Pancreas (tissue), 10 donors: Measurements from ENCODE around the gene CD247. TPM values are rescaled to one million over a fixed set of nuclear protein-coding genes. Genes with fewer than 3 reads are reported as not detected.

Experiments used
- ATAC-seq, 4 donors: fragments of 200-7000 bp; cut with Tn5 transposase; one replicate each; pipeline versions ENCODE4 v1.8.0 to v1.9.1; 2020; ENCODE audit warnings: mild to moderate bottlenecking in 4 of 4, moderate library complexity in 4 of 4
- DNase-seq, 6 donors: peaks; one replicate each; pipeline ENCODE4 v3.0.0-alpha.2; 2020
- FAIRE-seq: peaks from 2 replicates; lab custom pipeline; 2012; peaks lifted over from hg19 to GRCh38; lab: Jason Lieb, UNC
- H3K27ac ChIP-seq, 4 donors: fragments of 200-600 bp; sonication (generic); 1 replicate in 3 of 4; 2 replicates in 1 of 4; pipeline versions ENCODE4 v1.5.0 to v1.8.0; 2020
- H3K27me3 ChIP-seq, 4 donors: fragments of 200-600 bp; one replicate each; pipeline ENCODE4 v1.8.0; 2021
- H3K36me3 ChIP-seq, 3 donors: fragments of 200-600 bp; sonication (generic) in 1 of 3; one replicate each; pipeline versions ENCODE4 v1.5.0 to v1.8.0; 2020 to 2021
- H3K4me1 ChIP-seq, 3 donors: fragments of 200-600 bp; one replicate each; pipeline ENCODE4 v1.8.0; 2021
- H3K4me3 ChIP-seq, 4 donors: fragments of 200-600 bp; sonication (generic) in 2 of 4; one replicate each; pipeline versions ENCODE4 v1.5.0 to v1.8.0; 2020 to 2021
- H3K9me3 ChIP-seq, 4 donors: fragments of 200-600 bp; one replicate each; pipeline ENCODE4 v1.8.0; 2021
- WGBS, 2 donors: extraction: QIAGEN DNeasy Blood & Tissue Kit; methylation state at CpG; one replicate each; pipeline ENCODE4 v1.1.7; 2013; 5-methylcytosine and 5-hydroxymethylcytosine counted together
- intact Hi-C, 3 donors: fragments of 100-400 bp; cut with DNase I; formaldehyde crosslinking; loops; one replicate each; pipeline versions ENCODE4 v1.11.1 to v1.14.2; 2022
- polyA plus RNA-seq, 2 donors: library from polyadenylated mRNA; stranded (reverse); fragments of 200-250 nt; gene quantifications; one replicate each; pipeline ENCODE4 v1.2.3, GENCODE V29; 2013
- total RNA-seq, 6 donors: library from RNA; stranded (reverse); fragmentation: NEBNext Ultra II Directional in 4 of 6; extraction: Animal tissue kit (Norgen Biotek cat#: 25700) in 4 of 6; gene quantifications; one replicate each; pipeline versions ENCODE4 v1.2.1 to v1.2.4, GENCODE V29; 2021 to 2023
- TF ChIP-seq, protein P1 (sequence below), 4 donors: fragments of 200-600 bp; sonication (generic) in 3 of 4; IDR thresholded peaks; one replicate each; pipeline versions ENCODE4 v1.5.0 to v1.8.0; 2021; ENCODE audit warnings: antibody characterized with exemption in 4 of 4
- donor health status: healthy with polysubstance abuse.
- donor health status: DM: no; HTN: no; CAD: no; lungs with moderate emphysema.
- donor health status: DM: no; HTN: no; CAD: no.
- donor health status: control.
- donor health status: control.
- donor health status: Bipolar disorder and iron deficiency.
- donor health status: DM: yes; HTN: yes; CAD: no.
- donor health status: DM: no; HTN: no; CAD: no.
- donor health status: DM: no; HTN: no; CAD: no.
- donor health status: DM: yes; HTN: yes; CAD: no.

Gene CD247
- total and polyA plus RNA-seq, 8 donors, result 0.14 to 0.95 (median 0.56) TPM; not detected in 1

GRCh38 chr1:167418391-167418790 is 99.9 kb downstream of the CD247 start:
- no peak overlapping the region for H3K27ac ChIP-seq
- peaks cover 0 to 2% (median 0%) of the 10 kb centered on the region in 3 donors for H3K36me3 ChIP-seq
- no peaks in the 10 kb centered on the region for H3K9me3 ChIP-seq
- no peaks in the 10 kb centered on the region for H3K27me3 ChIP-seq
- ATAC-seq (no peak), FAIRE-seq (no peak), DNase-seq (no peak)
- intact Hi-C loops, result no loop called here
- TF ChIP-seq, protein P1, sequence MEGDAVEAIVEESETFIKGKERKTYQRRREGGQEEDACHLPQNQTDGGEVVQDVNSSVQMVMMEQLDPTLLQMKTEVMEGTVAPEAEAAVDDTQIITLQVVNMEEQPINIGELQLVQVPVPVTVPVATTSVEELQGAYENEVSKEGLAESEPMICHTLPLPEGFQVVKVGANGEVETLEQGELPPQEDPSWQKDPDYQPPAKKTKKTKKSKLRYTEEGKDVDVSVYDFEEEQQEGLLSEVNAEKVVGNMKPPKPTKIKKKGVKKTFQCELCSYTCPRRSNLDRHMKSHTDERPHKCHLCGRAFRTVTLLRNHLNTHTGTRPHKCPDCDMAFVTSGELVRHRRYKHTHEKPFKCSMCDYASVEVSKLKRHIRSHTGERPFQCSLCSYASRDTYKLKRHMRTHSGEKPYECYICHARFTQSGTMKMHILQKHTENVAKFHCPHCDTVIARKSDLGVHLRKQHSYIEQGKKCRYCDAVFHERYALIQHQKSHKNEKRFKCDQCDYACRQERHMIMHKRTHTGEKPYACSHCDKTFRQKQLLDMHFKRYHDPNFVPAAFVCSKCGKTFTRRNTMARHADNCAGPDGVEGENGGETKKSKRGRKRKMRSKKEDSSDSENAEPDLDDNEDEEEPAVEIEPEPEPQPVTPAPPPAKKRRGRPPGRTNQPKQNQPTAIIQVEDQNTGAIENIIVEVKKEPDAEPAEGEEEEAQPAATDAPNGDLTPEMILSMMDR (IDR thresholded peaks at IDR 0.05), result no peak
- peaks cover 0 to 5% (median 2%) of the 10 kb centered on the region in 3 donors for H3K4me1 ChIP-seq
- H3K4me3 ChIP-seq, result no peak overlapping the region

GRCh38 chr1:167416506-167416905 is 101.8 kb downstream of the CD247 start:
- no peaks in the 10 kb centered on the region for H3K27me3 ChIP-seq
- no peak overlapping the region for H3K27ac ChIP-seq
- DNase-seq (no peak), FAIRE-seq (no peak), ATAC-seq (no peak)
- H3K4me3 ChIP-seq, result no peak overlapping the region
- TF ChIP-seq, protein P1 (IDR thresholded peaks at IDR 0.05), result no peak
- WGBS, 2 donors, result 67 to 79% methylated on average over 1 of the region's 1 CpG
- H3K36me3 ChIP-seq, result peaks cover 0 to 2% (median 0%) of the 10 kb centered on the region in 3 donors
- peaks cover 0 to 17% (median 14%) of the 10 kb centered on the region in 3 donors for H3K4me1 ChIP-seq
- H3K9me3 ChIP-seq, result no peaks in the 10 kb centered on the region
- intact Hi-C loops, result no loop called here

DNA sequence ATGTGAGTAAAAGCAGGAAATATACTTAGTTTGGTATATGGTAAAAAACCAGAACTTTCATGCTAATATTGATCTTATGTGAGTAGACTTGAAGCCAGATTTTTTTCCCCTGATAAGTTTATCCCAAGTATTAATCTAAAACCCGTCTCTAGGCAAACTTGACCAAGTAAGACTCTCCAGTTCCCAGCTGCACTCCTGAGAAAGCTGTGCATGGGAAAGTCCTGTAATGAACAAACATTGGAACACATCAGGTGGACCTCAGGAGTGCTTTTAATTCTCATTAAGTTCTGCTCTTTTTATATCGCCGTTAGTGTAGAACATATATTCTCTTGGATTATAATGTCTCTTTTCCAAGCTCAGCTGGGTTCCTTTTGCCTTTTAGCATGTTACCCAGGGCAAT is 105.0 kb downstream of the CD247 start:
- H3K4me3 ChIP-seq, result peak overlapping the region in 1 of 4 donors; percentile 9
- 21 to 22% methylated on average over 3 of the region's 3 CpGs for WGBS, 2 donors
- peak; percentile 42 to 73 (median 59) for ATAC-seq

GRCh38 chr1:167412920-167413319 is 105.4 kb downstream of the CD247 start:
- intact Hi-C loops, result no loop called here
- H3K4me3 ChIP-seq, result peak overlapping the region in 1 of 4 donors; percentile 9
- peaks cover 0 to 17% (median 14%) of the 10 kb centered on the region in 3 donors for H3K4me1 ChIP-seq
- ATAC-seq (peak; percentile 81 to 88 (median 86)), FAIRE-seq (no peak), DNase-seq (peak in 3 of 6 donors; percentile 35 to 44 (median 43))
- no peaks in the 10 kb centered on the region for H3K27me3 ChIP-seq
- 17 to 21% methylated on average over 5 of the region's 5 CpGs for WGBS, 2 donors
- peak overlapping the region in 2 of 4 donors; percentile 31 to 61 for H3K27ac ChIP-seq
- peaks cover 0 to 2% (median 0%) of the 10 kb centered on the region in 3 donors for H3K36me3 ChIP-seq
- H3K9me3 ChIP-seq, result no peaks in the 10 kb centered on the region
- TF ChIP-seq, protein P1 (IDR thresholded peaks at IDR 0.05), result no peak

More for the DNA sequence above, 105.0 kb downstream of the CD247 start:
- no peaks in the 10 kb centered on the region for H3K9me3 ChIP-seq
- no peak for FAIRE-seq
- intact Hi-C loops, result no loop called here
- TF ChIP-seq, protein P1 (IDR thresholded peaks at IDR 0.05), result no peak
- peaks cover 0 to 17% (median 14%) of the 10 kb centered on the region in 3 donors for H3K4me1 ChIP-seq
- peaks cover 0 to 2% (median 0%) of the 10 kb centered on the region in 3 donors for H3K36me3 ChIP-seq
- no peaks in the 10 kb centered on the region for H3K27me3 ChIP-seq
- peak in 1 of 6 donors; percentile 13 for DNase-seq
- peak overlapping the region in 2 of 4 donors; percentile 31 to 61 for H3K27ac ChIP-seq

DNA sequence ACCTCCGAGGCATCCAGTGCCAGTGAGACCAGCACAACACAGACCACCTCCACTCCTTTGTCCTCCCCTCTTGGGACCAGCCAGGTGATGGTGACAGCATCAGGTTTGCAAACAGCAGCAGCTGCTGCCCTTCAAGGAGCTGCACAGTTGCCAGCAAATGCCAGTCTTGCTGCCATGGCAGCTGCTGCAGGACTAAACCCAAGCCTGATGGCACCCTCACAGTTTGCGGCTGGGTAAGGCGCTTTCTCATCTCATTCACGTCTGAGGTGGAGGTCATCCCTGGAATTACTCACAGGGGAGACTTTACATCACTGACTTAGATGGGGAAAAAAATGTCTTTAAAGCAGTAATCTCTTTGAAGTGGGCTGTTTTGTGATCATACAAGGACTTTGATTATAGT is 106.3 kb downstream of the CD247 start:
- Histone ChIP-seq H3K27me3 (no peaks in the 10 kb centered on the region), H3K27ac (peak overlapping the region in 2 of 4 donors; percentile 3 to 31), H3K4me3 (no peak overlapping the region), H3K9me3 (no peaks in the 10 kb centered on the region), H3K36me3 (peaks cover 0 to 2% (median 0%) of the 10 kb centered on the region in 3 donors), H3K4me1 (peaks cover 0 to 17% (median 14%) of the 10 kb centered on the region in 3 donors)
- DNase-seq (peak in 5 of 6 donors; percentile 67 to 79 (median 75)), ATAC-seq (peak; percentile 81 to 93 (median 88)), FAIRE-seq (no peak)
- WGBS, 2 donors, result 34 to 37% methylated on average over 4 of the region's 4 CpGs
- intact Hi-C loops, result no loop called here
- TF ChIP-seq, protein P1 (IDR thresholded peaks at IDR 0.05), result no peak
